Measurements from ENCODE around the gene CMTM8.
"Not testable (repeated sequence)": the region's sequence is repeated elsewhere in the genome, so short reads cannot be mapped to it uniquely, and the experiment has no call there.

The CMTM8 gene, protein sequence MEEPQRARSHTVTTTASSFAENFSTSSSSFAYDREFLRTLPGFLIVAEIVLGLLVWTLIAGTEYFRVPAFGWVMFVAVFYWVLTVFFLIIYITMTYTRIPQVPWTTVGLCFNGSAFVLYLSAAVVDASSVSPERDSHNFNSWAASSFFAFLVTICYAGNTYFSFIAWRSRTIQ

DNA sequence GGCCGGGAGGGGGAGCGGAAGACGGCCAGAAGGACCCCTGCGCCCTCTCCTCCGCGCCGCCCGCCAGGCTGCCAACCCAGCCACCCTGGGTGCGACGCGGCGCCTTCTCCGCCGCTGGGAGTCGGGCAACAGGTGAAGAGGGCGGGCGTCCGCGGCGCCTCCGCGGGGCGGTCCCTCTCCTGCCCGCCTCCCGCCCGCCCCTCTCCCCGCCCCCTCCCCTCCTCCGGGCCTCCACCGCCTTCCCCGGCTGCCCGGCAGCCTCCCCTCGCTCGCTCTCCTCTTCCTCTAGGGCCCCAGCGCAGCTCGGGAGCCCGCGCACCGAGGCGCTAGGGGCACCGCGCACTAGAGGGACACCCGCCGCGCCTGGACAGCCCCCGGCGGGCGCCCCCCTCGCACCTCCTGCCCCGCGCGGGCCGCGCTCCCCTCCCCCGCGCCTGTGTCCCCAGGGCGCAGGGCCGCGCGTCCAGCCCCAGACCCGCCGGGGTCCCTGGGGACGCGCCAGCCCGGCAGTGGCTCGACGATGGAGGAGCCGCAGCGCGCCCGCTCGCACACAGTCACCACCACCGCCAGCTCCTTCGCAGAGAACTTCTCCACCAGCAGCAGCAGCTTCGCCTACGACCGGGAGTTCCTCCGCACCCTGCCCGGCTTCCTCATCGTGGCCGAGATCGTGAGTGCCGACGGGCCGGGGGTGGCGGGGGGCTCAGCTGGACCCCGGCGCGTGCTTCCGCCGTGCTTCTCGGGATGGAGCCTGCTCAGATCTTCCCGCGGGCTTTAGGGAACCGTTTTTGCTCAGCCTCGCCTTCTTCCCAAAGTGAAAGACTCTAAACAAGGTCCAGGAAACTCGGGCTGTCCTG is at the start of gene CMTM8:
TSS of gene CMTM8 (plus strand) at position 228 of the 854 bp plus-strand sequence. CDS start at position 521, 293 bp downstream.
- DNase-seq: peak; percentile 12

DNA sequence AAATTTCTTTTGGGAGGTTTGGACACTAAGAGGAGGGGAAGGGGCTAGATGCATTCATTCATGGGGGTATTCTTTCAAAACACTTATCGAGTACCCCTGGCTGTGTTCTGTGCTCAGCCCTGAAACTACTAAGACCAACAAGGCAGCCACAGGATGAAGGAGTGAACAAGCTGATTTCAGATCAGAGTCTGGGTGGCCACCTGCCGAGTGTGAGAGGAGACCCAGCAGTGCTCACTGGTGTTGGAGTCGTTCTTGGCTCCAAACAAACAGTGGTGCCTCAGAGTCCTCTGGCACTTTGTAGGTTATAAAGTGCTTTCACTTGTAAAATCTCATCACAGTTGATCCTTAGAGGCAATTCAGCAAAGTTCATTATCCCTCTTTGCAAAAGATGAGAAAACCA is 48.8 kb upstream of the CMTM8 start:
- DNase-seq: no peak

DNA sequence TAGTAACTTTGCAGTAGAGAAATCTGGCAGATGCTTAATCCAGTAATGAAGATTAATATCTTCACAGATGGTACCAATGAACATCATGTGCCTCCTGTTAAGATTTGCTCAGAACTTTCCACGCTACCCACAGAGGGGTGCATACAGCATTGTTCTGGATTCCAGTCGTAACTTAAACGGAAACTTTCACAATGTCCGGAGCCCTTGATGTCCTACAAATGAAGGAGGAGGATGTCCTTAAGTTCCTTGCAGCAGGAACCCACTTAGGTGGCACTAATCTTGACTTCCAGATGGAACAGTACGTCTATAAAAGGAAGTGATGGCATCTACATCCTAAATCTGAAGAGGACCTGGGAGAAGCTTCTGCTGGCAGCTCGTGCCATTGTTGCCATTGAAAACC is 47.9 kb upstream of the CMTM8 start:
- DNase-seq: not testable (repeated sequence)

DNA sequence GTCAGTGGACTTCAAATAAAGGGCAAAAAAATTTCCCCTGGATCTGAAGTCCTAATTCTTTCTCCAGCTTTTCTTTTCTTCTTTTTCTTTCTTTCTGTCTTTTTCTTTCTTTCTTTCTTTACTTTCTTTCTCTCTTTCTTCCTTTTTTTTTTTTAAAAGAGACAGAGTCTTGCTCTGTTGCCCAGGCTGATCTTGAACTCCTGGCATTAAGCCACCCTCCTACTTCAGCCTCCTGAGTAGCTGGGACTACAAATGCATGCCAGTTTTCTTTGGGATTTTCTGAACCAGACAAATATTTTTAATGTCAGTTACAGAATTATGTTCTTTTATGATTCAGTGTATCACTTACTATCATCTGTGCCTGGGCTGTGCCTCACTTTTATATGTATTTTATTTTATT is 45.4 kb upstream of the CMTM8 start:
- DNase-seq: no peak

DNA sequence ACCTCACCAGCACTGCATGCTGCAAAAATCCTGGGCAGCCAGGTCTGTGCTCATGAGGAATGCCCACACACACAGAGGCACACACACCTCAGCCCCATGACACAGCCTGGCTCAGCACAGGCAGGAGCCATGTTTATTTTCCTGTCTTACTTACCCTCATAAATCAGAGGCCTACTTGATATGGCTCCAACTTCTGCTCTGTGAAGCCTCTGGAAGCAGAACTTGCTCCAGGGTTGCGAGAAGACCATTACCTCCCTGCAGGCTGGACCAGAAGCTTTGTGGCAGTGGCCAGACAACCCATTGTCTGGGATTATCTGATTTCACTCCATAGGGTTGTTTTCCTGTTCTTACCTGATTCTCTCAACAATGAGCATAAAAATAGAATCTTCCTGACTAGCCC is 43.8 kb upstream of the CMTM8 start:
- DNase-seq: no peak

DNA sequence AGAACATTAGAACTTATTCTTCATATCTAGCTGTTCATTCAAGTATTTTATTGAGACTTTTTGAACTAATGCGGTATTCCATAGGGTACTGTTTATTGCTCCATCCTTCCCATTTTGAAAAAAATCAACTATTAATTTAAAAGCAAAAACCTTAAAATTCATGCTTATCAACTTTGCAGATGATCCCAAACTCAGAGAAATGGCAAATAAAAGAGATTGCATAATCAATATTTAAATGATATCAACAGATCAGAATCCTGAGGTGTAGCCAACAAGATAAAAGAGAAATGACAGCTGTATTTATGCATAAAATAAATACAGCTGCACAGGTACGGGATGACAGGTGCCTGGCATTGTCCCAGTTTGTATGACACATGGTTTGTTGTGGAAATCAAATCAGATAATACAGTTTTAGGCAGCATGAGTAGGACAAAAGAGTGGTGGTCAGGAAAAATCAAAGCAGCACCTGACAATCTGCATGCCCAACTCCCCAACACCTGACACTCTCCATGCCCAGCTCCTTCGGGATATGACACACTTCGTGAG is 42.4 kb upstream of the CMTM8 start:
- no peak for DNase-seq

DNA sequence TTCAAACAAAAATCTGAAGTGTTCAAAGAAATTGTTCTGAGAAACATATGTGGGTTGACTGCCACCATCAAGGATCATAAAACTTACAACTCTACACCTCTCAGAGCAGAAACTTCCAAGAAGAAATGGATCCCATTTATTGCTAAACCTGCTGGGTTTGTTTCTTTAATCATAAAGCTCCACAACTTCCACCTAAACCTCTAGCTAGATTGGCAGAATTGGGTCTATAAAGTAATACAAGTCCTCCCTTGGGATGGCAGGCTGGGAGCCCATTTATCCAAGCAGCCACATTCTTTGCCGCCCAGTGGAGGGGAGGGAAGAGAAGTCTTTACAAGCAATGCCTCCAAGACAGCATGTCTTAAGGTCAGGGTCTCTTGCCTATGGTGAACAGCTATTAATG is 40.5 kb upstream of the CMTM8 start:
- DNase-seq: no peak

DNA sequence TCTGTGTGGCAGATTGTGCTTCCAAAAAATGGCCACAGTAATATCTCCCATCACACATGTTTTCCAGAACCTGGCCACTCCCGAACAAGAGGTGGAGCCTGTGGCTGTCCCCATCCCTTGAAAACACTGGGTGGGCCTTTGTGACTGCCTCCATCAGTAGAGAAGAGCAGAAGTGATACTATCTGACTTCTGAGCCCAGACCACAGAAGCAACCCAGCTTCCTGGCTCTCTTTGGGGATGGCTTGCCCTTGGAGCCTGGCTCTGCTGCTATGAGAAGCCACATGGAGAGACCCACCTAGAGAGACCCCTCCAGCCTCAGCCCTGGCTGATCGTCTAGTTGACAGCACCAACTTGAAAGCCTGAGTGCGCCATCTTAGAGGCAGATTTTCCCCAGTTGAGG is 39.8 kb upstream of the CMTM8 start:
- no peak for DNase-seq

DNA sequence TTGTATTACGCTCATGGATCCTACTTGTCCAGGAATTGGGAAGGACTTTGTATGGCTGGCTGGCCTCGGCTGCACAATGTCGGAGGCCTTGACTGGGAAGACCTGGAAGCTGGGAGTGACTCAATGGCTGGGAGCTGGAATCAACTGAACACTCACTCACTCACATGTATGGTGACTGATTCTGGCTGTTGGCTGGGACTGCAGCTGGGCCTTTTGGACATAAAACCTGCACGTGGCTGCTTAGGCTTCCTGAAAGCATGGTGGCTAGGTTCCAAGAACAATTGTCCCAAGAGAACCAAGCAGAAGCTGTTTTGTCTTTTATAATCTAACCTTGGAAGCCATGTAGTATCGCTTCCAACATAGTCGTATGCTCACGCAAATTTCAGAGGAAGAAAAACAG is 38.0 kb upstream of the CMTM8 start:
- peak; percentile 43 for DNase-seq

DNA sequence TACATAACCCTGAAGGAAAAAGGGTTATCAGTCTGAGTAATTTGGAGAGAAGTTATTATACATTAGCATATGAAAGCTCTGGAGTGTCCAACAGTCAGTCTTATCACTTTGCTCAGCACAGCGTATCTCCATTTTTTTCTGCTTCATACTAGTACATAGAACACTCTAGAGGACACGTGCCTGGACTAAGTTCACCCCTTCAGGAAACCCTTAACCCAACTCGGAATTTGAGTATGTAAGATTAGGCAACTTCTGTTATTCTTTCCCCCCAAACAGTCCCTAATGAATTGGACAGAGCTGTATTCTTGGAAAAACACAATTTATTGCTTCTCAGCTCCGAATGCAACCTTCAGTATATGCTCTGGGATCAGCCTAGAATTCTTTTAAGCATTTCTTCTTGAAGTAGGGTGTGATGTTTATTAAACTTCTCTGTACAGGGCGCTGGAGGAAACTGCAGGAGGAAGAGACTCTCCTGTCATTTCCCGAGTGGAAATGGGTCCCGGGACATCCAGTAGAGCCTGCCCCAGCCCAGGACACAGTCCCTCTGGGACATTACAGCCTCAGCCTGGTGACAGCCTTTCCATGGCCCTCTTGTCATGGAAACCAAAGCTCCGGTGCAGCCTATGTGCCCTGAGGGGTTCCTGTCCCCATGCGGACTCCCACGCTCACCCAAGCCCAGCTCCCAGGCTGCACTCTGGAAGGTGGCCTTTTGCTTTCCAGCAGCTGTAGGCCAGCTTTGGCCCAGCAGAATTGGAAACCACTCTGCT is 37.3 kb upstream of the CMTM8 start:
- peak; percentile 10 for DNase-seq

DNA sequence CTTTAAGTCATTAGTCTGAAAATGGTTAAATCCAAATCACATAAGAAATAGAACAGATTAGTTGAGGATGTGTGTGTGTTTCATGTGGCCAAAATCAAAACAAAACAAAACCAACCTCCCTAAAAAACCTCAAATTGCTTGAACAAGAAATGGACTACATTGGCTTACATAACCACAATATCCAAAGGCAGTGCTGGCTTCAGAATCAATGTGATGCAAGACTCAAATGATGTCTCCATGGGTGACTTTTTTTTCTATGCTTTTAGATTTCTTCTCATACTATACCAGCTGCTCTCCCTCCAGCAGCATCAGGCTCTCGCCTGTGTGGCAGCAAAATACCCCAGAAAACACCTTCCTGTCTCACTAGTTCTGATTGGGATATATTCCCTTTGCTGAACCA is 36.0 kb upstream of the CMTM8 start:
- DNase-seq: no peak

DNA sequence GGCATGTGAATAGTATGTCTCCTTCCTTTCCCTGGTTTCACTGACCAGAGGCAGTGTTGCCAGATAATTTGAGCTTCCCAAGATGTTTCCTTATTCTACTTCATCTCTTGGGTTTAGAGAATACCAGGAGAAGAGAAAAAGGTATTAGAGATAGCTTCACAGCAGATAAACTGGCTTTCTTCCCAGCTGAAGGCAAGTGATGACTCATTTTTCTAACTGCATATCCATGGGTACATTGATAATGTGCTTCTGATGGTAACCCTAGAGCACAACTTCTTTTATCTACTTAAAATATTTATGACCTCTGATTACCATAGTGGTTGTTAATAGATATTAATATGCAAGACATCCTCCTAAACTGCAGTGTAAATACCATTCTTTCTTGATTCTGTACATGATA is 34.6 kb upstream of the CMTM8 start:
- peak; percentile 46 for DNase-seq

DNA sequence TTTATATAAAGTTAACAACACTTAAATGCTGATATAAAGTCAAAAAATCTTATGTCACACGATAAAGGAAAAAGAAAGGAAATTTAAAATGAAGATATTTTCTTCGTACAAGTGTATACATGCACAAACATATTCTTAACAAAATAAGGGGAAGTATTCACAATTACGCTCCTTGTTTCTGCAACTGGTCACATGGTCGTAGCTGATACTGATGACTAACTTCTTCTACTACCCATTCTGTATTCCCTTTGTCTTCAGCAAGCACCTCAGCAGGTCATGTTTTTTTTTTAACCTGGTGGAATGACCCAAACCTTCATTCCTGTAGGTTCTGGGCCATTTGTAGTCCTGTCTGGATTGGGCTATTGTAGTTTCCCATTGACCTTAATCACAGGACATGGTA is 30.0 kb upstream of the CMTM8 start:
- no peak for DNase-seq

DNA sequence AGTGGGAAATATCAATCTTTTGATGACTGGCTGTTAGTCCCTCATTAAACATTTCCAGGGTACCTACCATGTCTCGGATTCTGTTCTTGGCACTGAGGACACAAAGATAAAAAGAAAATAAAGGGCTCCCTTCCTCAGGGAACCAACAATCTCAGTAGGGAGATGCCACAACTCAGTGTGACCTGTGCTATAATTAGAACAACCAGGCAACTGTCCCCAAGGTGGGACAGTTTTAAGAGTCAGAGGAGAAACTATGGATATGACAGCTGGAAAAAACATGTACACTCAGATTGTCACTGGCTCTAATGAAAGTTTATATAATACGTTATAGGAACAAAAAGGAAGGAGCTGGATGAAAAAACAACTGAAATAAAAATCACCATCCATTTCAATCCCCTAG is 23.3 kb upstream of the CMTM8 start:
- DNase-seq: no peak

DNA sequence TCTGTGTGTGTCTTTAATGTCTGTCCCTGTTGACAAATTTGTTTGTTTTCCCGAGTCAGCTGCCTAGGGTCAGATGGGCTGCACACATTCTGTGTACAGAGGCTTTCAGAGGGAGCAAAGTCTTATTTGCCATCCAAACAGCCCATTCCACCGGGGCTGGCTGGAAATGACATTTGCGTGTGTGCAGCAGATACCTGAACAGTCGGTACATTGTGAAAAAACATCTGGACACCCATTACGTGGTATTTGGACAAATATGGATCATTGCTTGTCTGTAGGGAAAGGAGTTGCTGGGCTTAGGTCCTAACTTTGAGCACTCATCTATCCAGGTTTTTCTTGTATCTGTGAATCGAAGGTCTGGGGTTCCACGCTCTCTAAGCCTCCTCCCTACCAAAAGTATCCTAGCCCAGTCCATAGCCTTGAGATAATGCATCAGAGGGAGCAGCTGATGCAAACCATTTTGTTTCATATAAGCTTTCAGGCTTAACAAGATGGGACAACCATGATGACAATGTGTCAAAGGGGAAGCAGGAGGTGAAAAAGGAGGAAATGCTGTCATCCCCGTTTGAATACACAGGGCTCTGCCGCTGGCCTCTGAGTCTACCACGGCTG is 22.2 kb upstream of the CMTM8 start:
- DNase-seq: no peak

DNA sequence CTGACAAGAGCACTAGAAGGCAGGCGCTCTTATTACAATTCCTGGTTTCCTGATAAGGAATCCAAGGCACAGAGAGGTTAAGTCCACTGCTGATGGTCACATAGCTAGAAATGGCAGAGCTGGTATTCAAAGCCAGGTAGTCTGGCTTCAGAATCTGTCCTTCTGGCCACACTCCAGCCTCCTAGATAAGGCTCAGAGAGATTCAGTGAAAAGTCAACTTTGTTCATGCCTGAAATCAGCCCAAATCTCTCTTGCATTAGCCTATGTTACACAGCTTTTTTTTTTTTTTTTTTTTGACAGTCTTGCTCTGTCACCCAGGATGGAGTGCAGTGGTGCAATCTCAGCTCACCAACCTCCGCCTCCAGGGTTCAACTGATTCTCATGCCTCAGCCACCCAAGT is 21.1 kb upstream of the CMTM8 start:
- no peak for DNase-seq

DNA sequence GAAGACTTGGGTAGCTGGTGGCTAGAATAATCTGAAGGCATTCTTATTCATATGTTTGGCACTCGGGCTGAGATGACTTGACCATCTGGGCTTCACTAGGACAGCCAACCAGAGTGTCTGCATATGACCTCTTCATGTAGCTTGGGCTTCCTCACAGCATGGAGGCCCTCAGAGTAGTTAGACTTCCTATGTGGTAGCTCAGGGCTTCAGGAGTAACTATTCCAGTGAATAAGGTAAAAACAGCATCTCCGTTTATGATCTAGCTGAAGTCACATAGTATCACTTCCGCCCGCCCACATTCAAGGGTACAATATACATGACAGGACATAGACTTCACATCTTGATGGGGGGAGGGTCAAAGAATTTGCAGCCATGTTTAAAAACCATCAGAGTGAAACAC is 18.9 kb upstream of the CMTM8 start:
- no peak for DNase-seq

DNA sequence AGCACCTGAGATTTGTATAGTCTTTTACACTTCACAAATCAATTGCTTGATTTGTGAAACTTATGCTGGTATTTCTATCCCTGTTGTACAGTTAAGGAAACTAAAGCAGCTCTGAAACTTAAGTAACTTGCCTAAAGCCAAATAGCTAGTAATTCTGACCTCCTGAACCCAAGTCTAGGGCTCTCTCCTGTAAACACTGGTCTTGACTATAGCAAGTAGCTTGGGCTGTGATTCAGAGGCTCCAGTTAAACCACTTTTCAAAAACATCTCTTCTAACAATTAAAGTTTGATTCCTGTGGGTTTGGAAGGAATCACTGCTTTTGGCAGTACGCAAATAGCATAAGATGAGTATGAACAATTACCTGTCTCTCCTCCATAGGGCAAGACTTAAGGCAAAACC is 18.5 kb upstream of the CMTM8 start:
- no peak for DNase-seq

DNA sequence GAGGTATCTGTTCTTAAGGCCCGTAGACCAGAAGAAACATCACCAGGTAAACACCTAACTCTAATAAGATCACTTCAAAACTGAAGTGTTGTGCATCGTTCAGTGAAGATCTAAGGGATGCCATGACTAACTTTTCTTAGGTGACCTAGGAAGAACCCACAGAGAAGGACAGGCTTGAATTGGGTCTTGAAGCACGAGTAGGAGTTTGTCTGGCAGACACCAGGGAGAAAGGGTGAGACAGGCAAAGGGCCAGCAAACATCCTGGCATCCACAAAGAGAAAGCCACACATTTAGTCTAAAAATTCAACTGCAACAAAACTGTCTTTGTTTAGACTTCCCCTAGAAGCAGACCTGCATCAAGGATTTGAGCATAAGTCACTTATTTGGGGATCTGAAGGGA is 15.5 kb upstream of the CMTM8 start:
- DNase-seq: no peak

DNA sequence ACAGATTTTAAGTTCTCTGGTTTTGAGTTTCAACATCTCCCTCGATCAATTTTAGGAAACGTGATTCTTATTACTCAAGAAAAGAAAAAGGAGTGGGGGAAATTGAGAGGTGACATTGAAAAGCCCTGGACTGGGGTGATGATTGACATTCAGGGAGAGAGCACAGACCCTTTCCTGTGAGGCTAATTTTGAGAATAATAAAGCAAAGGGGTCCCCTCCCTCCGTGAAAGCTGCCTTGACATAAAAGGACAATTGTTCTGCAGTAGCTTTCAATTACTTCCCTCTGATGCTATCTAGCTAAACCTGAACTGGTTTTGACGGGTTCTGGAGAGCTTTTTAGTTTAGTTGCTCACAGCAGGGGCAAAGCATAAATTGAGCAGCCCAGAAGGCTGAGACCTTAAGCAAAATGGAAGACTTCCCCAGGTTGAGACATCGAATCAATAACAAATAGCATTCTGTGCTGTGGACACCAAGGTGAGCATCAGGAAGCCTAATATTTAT is 14.4 kb upstream of the CMTM8 start:
- no peak for DNase-seq

DNA sequence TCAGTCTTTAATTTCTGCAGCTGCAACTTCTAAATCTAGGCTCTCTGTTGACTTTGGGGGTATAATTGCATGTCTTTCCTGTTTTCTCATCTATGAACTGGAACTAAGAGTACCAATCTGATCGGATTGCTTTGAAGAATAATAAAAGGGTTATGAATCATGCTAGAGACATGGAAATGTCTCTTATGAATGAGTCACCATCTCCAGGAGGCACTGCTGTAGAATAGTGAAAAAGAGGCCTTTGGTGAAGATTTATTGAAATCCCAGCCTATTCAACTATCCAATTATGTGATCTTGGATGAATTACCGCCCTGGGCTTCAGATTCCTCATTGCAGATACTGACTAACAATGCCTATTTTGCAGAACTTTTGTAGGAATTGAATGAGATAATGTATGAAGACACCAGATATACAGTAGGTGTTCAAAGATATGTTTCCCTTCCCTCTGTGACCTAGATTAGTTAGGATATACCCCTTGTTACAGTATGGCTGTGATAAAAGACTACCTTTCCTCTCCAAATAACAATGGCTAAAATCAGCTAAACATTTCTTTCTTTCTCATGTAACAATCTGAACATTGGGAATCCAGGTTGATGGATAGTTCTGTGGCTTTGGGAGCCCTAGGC is 11.5 kb upstream of the CMTM8 start:
- peak; percentile 83 for DNase-seq

DNA sequence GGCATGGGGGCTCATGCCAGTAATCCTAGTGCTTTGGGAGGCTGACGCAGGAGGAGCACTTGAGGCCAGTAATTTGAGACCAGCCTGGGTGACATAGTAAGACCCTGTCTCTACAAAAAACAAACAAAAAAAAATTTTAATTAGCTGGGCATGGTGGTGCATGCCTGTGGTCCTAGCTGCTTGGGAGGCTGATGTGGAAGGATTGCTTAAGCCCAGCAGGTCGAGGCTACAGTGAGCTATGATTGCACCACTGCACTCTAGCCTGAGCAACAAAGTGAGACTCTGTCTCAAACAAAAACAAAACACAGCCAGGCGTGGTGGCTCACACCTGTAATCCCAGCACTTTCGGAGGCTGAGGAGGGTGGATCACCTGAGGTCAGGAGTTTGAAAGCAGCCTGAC is 9.7 kb upstream of the CMTM8 start:
- not testable (repeated sequence) for DNase-seq

DNA sequence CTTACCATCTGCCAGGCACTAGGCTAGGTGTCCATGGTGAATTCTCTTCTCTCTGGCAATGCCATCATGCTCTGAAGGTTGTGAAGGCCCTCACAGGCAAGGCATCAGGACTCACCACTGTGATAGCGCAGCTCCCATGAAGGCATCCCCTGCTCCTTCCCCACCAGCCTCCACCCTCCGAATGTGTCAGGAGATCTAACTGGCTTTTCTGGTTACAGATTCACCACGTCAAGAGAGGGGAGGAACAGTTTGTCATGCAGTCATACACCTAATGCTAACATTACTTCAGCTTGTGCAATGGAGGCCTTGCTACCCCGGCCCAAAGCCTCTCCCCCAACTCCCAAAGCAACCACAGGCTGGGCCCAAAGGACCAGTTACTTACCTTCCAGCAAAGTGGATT is 8.9 kb upstream of the CMTM8 start:
- no peak for DNase-seq

Data from fibroblast of upper back skin (primary cell).